Measurements from ENCODE around the gene TENM4. TPM values are rescaled to one million over a fixed set of nuclear protein-coding genes. Genes with fewer than 3 reads are reported as not detected.

TENM4 gene
- total RNA-seq, 2 experiments from 2014 or later = not detected

- Histone ChIP-seq H4K20me1 (ENCODE audit: insufficient read depth, low read length) (no peaks in the 10 kb centered on the region), H3K4me1 (ENCODE audit: insufficient read depth, low read length, poor library complexity, severe bottlenecking) (no peaks in the 10 kb centered on the region), H3K4me3 (ENCODE audit: low read depth, low read length, poor library complexity, severe bottlenecking) (no peak overlapping the region), H3K9me2 (ENCODE audit: insufficient read depth, low read length) (no peaks in the 10 kb centered on the region), H3K36me3 (ENCODE audit: insufficient read depth, low read length) (no peaks in the 10 kb centered on the region), H2AFZ (ENCODE audit: low read length) (no peak overlapping the region), H3K79me2 (ENCODE audit: insufficient read depth, low read depth, low read length) (no peaks in the 10 kb centered on the region), H3K27ac (ENCODE audit: low read depth, low read length, poor library complexity, severe bottlenecking) (no peak overlapping the region), H3K4me2 (ENCODE audit: low read length) (no peak overlapping the region), H3K9me3 (ENCODE audit: low read length) (no peaks in the 10 kb centered on the region)
- ChIA-PET POLR2A (no interaction called here), CTCF (ENCODE audit: unreplicated experiment) (no interaction called here)
- no TSS peak for BruUV-seq (replicated peaks)
- intact Hi-C loops (cut with micrococcal nuclease; ENCODE audit: unreplicated experiment) = no loop called here
- no peak for TF ChIP-seq EZH2phosphoT487 (IDR thresholded peaks at IDR 0.05; ENCODE audit: borderline replicate concordance, low read depth, low read length)
- no peak for TF ChIP-seq CTCF (conservative IDR thresholded peaks at IDR 0.05; ENCODE audit: low read length)
- DNase-seq (ENCODE audit: low spot score) = no peak
These were observed 74.6 kb downstream of the TENM4 start for GRCh38 chr11:79366218-79366617.

- Histone ChIP-seq H3K9me2 (ENCODE audit: insufficient read depth, low read length) (no peaks in the 10 kb centered on the region), H3K4me2 (ENCODE audit: low read length) (no peak overlapping the region), H3K4me3 (ENCODE audit: low read depth, low read length, poor library complexity, severe bottlenecking) (no peak overlapping the region), H3K9me3 (ENCODE audit: low read length) (no peaks in the 10 kb centered on the region), H2AFZ (ENCODE audit: low read length) (no peak overlapping the region), H3K36me3 (ENCODE audit: insufficient read depth, low read length) (no peaks in the 10 kb centered on the region), H3K27ac (ENCODE audit: low read depth, low read length, poor library complexity, severe bottlenecking) (no peak overlapping the region), H3K79me2 (ENCODE audit: insufficient read depth, low read depth, low read length) (no peaks in the 10 kb centered on the region), H3K4me1 (ENCODE audit: insufficient read depth, low read length, poor library complexity, severe bottlenecking) (no peaks in the 10 kb centered on the region), H4K20me1 (ENCODE audit: insufficient read depth, low read length) (no peaks in the 10 kb centered on the region)
- BruUV-seq (replicated peaks) = no TSS peak
- POLR2A ChIA-PET = interaction anchor here (1.0 kb wide), 1 partner anchor 64 kb away, joined by 4 read pairs; no protein-coding TSS in a partner anchor
- TF ChIP-seq EZH2phosphoT487 (IDR thresholded peaks at IDR 0.05; ENCODE audit: borderline replicate concordance, low read depth, low read length) = no peak
- no peak for TF ChIP-seq CTCF (conservative IDR thresholded peaks at IDR 0.05; ENCODE audit: low read length)
- no peak for DNase-seq (ENCODE audit: low spot score)
- CTCF ChIA-PET (ENCODE audit: unreplicated experiment) = no interaction called here
- intact Hi-C loops (cut with micrococcal nuclease; ENCODE audit: unreplicated experiment) = no loop called here
These were observed 76.9 kb downstream of the TENM4 start for GRCh38 chr11:79363861-79364378.

GRCh38 chr11:79363256-79363655, 77.6 kb downstream of the TENM4 start:
- CTCF ChIA-PET (ENCODE audit: unreplicated experiment) = no interaction called here

More at GRCh38 chr11:79363256-79363655, 77.6 kb downstream of the TENM4 start:
- no peaks in the 10 kb centered on the region for H3K9me2 ChIP-seq (ENCODE audit: insufficient read depth, low read length)
- H3K4me2 ChIP-seq (ENCODE audit: low read length) = no peak overlapping the region
- no peak overlapping the region for H3K27ac ChIP-seq (ENCODE audit: low read depth, low read length, poor library complexity, severe bottlenecking)
- intact Hi-C loops (cut with micrococcal nuclease; ENCODE audit: unreplicated experiment) = no loop called here
- POLR2A ChIA-PET = interaction anchor here (1.0 kb wide), 1 partner anchor 63 kb away, joined by 4 read pairs; no protein-coding TSS in a partner anchor
- H3K9me3 ChIP-seq (ENCODE audit: low read length) = no peaks in the 10 kb centered on the region
- DNase-seq (ENCODE audit: low spot score) = no peak
- H4K20me1 ChIP-seq (ENCODE audit: insufficient read depth, low read length) = no peaks in the 10 kb centered on the region
- BruUV-seq (replicated peaks) = no TSS peak
- H2AFZ ChIP-seq (ENCODE audit: low read length) = no peak overlapping the region
- H3K4me3 ChIP-seq (ENCODE audit: low read depth, low read length, poor library complexity, severe bottlenecking) = no peak overlapping the region
- TF ChIP-seq CTCF (conservative IDR thresholded peaks at IDR 0.05; ENCODE audit: low read length) (no peak), EZH2phosphoT487 (IDR thresholded peaks at IDR 0.05; ENCODE audit: borderline replicate concordance, low read depth, low read length) (no peak)
- no peaks in the 10 kb centered on the region for H3K4me1 ChIP-seq (ENCODE audit: insufficient read depth, low read length, poor library complexity, severe bottlenecking)
- H3K79me2 ChIP-seq (ENCODE audit: insufficient read depth, low read depth, low read length) = no peaks in the 10 kb centered on the region
- H3K36me3 ChIP-seq (ENCODE audit: insufficient read depth, low read length) = no peaks in the 10 kb centered on the region
